ENCODE measurements around the gene KSR1. TPM values are rescaled to one million over a fixed set of nuclear protein-coding genes. Genes with fewer than 3 reads are reported as not detected.

The KSR1 gene
- total RNA-seq, 2 experiments from 2014 or later, result 19.4 to 25.3 TPM

DNA sequence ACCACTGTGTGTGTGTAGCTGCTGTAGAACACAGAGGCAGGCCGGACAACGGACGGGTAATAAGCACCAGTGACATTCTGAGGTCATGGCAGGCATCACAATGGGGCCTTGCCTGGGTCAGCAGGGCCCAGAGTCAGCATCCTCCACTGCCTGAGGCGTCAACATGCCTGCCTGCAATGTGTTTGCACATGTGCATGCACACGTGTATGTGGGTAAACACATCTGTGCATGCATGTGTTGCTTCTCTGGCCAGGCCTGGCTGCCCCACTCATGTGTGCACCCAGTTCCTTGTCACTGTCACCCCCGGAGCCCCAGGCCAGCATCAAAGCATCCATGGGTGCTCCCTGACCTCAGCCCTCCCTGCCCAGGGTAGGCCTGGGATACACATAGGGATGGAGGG is 218.1 kb downstream of the KSR1 start:
- no peak overlapping the region for H3K27ac Mint-ChIP-seq
- no peaks in the 10 kb centered on the region for H3K36me3 ChIP-seq (ENCODE audit: insufficient read depth, low read length)
- H3K27me3 ChIP-seq (ENCODE audit: control insufficient read depth in 1 of 2, insufficient read depth in 2 of 2, low read length in 2 of 2), result no peaks in the 10 kb centered on the region
- no peaks in the 10 kb centered on the region for H3K36me3 Mint-ChIP-seq (ENCODE audit: low read depth)
- no peaks in the 10 kb centered on the region for H3K9me3 Mint-ChIP-seq
- no peak overlapping the region for H3K4me3 Mint-ChIP-seq
- DNase-seq (no peak), ATAC-seq (ENCODE audit: poor library complexity) (no peak)
- H3K4me3 ChIP-seq (ENCODE audit: low read length), result no peak overlapping the region
- intact Hi-C loops (cut with DNase I, micrococcal nuclease), result no loop called here
- POLR2A ChIA-PET, result no interaction called here
- CTCF ChIA-PET, result no interaction called here
- no peaks in the 10 kb centered on the region for H3K4me1 Mint-ChIP-seq (ENCODE audit: low read depth)
- peaks cover 7% of the 10 kb centered on the region for H3K27me3 Mint-ChIP-seq
- no peak overlapping the region for H3K27ac ChIP-seq (ENCODE audit: low read depth in 1 of 2, low read length in 2 of 2)
- no peaks in the 10 kb centered on the region for H3K9me3 ChIP-seq (ENCODE audit: control insufficient read depth in 1 of 2, insufficient read depth in 1 of 2, low read length in 2 of 2)
- no peaks in the 10 kb centered on the region for H3K4me1 ChIP-seq (ENCODE audit: insufficient read depth, low read length)
- TF ChIP-seq, protein P1, sequence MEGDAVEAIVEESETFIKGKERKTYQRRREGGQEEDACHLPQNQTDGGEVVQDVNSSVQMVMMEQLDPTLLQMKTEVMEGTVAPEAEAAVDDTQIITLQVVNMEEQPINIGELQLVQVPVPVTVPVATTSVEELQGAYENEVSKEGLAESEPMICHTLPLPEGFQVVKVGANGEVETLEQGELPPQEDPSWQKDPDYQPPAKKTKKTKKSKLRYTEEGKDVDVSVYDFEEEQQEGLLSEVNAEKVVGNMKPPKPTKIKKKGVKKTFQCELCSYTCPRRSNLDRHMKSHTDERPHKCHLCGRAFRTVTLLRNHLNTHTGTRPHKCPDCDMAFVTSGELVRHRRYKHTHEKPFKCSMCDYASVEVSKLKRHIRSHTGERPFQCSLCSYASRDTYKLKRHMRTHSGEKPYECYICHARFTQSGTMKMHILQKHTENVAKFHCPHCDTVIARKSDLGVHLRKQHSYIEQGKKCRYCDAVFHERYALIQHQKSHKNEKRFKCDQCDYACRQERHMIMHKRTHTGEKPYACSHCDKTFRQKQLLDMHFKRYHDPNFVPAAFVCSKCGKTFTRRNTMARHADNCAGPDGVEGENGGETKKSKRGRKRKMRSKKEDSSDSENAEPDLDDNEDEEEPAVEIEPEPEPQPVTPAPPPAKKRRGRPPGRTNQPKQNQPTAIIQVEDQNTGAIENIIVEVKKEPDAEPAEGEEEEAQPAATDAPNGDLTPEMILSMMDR (IDR thresholded peaks at IDR 0.05), result no peak

Other genes starting within 250 kb of the KSR1 start
- 100 to 1,000 TPM in 1 of 2 experiments, 10 to 100 TPM in 1; 99.4 to 104 TPM for gene WSB1, start 162.3 kb upstream of the KSR1 start, total RNA-seq
- gene LGALS9, start 174.7 kb downstream of the KSR1 start, total RNA-seq, result 10 to 100 TPM; 38.3 to 39.8 TPM